Measurements from ENCODE around the gene TMED1.

Gene TMED1

DNA sequence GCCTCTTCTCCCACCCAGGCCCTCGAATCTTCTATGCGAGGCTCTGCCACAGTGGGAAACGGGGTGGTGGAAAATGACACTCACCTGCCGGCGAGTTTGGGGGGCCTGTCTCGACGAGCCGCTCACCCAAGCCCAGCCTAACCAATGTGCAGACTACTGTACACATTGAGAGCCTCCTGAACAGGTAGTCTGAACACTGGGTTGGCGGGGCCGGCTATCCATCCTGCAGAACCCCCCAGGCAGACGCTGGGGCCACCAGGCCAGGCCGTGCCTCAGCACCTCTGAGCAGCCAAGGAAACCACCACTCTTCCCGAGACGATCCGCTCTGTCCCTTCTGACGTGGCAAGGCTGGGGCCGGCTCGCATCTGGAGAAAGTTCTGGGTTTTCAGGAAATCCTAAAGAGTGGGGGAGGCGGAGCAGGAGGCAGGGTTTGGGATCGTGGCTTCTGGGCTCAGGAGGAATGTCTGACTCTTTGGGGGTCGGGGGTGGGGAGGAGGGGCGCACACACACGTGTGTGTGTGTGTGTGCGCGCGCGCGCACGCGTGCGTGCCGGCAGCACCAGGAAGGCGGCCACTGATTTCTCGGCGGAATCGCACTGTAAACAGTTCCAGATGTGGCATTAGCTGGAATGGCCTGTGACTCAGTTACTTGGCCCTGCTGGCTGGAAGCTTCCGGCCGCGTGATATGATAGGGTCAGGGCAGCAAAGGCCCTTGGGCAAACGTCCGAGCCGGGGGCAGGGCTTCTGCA is 18.5 kb downstream of the TMED1 start:
- ATAC-seq (replicated peaks) = no peak
- Mint-ChIP-seq H3K27ac (peak overlapping the region; percentile 37), H3K36me3 (peaks cover 41 to 56% of the 10 kb centered on the region in 2 donors), H3K27me3 (no peaks in the 10 kb centered on the region), H3K4me1 (peaks cover 0 to 4% of the 10 kb centered on the region in 2 donors), H3K4me3 (no peak overlapping the region), H3K9me3 (no peaks in the 10 kb centered on the region)
- no peak for DNase-seq

DNA sequence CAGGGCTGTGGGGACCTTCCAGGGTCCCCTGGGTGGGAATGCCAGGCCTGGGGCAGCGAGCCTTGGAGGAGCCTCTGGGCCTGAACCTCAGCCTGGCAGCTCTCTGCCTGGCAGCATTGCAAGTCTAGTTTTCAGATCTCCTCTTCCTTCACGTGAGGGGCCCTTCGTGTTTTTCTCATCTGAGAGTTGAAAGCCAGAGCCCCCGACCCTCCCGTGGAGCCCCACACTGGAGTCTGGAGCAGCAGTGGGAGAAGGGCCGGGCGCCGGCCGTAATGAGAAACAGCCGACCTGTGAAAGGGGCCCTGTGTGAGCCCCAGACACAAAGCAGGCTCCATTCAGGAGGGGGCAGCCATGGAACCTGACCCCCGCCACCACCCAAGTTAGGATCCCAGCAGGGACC is 19.3 kb downstream of the TMED1 start:
- peaks cover 43 to 55% of the 10 kb centered on the region in 2 donors for H3K36me3 Mint-ChIP-seq
- DNase-seq (no peak), ATAC-seq (replicated peaks) (no peak)
- peaks cover 0 to 4% of the 10 kb centered on the region in 2 donors for H3K4me1 Mint-ChIP-seq
- H3K4me3 Mint-ChIP-seq = no peak overlapping the region
- no peaks in the 10 kb centered on the region for H3K27me3 Mint-ChIP-seq
- H3K27ac Mint-ChIP-seq = peak overlapping the region; percentile 47
- H3K9me3 Mint-ChIP-seq = no peaks in the 10 kb centered on the region

DNA sequence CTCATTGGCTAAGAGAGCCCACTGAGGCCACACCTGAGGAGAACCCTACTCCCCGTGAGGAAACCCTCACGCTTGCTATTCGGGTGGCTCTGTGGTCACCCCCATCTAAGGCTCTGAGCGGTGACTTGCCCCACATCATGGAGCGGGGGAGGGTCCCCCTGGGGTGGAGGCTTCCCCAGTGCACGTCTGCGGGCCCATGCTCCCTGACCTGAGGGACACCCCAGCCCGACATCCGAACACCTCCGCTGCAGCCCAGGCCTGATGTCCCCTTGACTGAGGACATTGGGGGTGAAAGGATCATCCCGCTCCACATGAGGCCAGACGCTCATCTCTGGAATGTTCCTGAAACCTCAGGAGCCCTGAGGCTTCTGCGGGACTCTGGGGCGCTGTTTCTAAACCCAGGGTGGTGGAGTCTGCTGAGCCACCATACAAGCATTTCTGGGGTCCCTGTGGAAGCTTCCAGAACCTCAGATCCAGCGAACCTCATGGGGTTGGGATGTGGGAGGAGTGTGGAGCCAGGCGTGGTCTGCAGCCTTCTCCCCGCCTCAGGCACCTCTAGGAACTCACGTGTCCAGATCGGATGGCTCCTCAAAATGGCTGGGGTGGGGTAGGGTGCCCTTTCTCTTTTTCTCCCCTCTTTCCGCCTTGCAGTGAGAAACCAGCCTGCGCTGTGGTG is 19.9 kb downstream of the TMED1 start:
- Mint-ChIP-seq H3K36me3 (peaks cover 44 to 55% of the 10 kb centered on the region in 2 donors), H3K4me3 (no peak overlapping the region), H3K27ac (peak overlapping the region; percentile 47), H3K9me3 (no peaks in the 10 kb centered on the region), H3K27me3 (no peaks in the 10 kb centered on the region), H3K4me1 (peaks cover 0 to 4% of the 10 kb centered on the region in 2 donors)
- ATAC-seq (replicated peaks) = no peak
- no peak for DNase-seq

DNA sequence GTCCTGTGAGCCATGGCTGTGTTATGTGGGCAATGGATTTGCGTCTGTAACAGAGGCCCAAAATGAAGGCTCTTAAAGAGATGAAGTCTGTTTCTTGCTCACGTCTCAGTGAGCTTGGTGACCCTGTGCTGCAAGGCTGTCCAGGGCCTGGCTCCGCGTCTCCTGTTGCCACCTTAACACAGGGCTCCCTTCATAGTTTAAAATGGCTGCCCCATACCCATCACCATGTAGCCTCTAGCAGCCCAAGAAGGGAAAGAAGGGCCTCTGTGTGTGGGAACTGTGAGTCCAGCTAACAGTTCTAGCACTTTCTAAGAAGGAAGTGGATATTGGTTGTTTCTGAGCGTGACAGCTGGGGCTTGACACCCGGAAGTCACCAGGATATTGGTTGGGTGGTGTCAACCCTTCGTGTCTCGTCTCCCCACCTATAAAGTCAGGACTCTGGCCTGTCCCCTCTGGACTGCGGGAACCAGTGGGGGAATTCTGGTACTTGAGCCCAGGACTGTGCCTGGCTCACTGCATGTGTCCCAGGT is 20.9 kb downstream of the TMED1 start:
- Mint-ChIP-seq H3K36me3 (peaks cover 40 to 53% of the 10 kb centered on the region in 2 donors), H3K4me3 (no peak overlapping the region), H3K9me3 (no peaks in the 10 kb centered on the region), H3K4me1 (peaks cover 0 to 4% of the 10 kb centered on the region in 2 donors), H3K27me3 (no peaks in the 10 kb centered on the region), H3K27ac (no peak overlapping the region)
- no peak for ATAC-seq (replicated peaks)
- no peak for DNase-seq

DNA sequence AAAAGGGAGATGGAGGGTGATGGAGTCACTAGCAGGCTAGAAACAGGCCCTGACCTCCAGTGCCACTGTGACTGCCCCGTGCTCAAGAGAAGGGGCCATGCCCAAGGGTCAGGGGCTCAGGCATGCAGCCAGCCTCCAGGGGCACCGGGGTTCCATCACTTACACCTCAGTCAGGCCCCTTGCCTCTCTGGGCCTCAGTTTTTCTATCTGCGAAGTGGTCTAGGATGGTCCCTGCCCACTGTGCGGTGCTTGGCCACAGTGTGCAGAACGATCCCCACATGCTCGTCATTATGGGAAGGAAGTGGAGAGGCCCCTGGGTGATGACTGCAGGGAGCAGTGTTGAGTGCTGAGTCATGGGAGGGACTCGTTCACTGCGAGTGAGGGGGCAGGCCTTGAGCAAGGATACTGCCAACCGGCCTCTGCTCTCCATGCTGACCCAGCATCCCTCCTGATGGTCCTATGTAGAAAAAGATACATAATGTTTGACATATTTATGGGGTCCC is 23.1 kb downstream of the TMED1 start:
- H3K36me3 Mint-ChIP-seq = peaks cover 40 to 59% of the 10 kb centered on the region in 2 donors
- no peaks in the 10 kb centered on the region for H3K9me3 Mint-ChIP-seq
- DNase-seq = no peak
- H3K4me1 Mint-ChIP-seq = peaks cover 8 to 9% of the 10 kb centered on the region in 2 donors
- ATAC-seq (replicated peaks) = peak in 1 of 2 donors; percentile 36
- H3K27me3 Mint-ChIP-seq = no peaks in the 10 kb centered on the region
- peak overlapping the region; percentile 90 for H3K27ac Mint-ChIP-seq
- H3K4me3 Mint-ChIP-seq = no peak overlapping the region

DNA sequence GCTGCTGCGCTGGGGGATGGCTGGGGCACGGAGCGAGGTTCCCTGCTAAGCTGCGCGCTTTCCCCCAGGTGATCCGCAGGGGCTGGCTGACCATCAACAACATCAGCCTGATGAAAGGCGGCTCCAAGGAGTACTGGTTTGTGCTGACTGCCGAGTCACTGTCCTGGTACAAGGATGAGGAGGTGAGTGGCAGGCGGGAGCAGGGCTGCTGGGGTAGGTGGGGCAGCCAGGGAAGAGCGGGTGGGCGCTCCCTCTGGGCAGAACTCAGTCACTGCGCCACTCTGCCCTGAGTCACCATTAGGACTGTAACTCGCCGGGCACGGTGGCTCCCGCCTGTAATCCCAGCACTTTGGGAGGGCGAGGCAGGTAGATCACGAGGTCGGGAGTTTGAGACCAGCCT is 23.8 kb downstream of the TMED1 start:
- ATAC-seq (replicated peaks) = no peak
- Mint-ChIP-seq H3K4me1 (peaks cover 8 to 9% of the 10 kb centered on the region in 2 donors), H3K27ac (no peak overlapping the region), H3K9me3 (no peaks in the 10 kb centered on the region), H3K27me3 (no peaks in the 10 kb centered on the region), H3K36me3 (peaks cover 39 to 55% of the 10 kb centered on the region in 2 donors), H3K4me3 (no peak overlapping the region)
- DNase-seq = no peak

DNA sequence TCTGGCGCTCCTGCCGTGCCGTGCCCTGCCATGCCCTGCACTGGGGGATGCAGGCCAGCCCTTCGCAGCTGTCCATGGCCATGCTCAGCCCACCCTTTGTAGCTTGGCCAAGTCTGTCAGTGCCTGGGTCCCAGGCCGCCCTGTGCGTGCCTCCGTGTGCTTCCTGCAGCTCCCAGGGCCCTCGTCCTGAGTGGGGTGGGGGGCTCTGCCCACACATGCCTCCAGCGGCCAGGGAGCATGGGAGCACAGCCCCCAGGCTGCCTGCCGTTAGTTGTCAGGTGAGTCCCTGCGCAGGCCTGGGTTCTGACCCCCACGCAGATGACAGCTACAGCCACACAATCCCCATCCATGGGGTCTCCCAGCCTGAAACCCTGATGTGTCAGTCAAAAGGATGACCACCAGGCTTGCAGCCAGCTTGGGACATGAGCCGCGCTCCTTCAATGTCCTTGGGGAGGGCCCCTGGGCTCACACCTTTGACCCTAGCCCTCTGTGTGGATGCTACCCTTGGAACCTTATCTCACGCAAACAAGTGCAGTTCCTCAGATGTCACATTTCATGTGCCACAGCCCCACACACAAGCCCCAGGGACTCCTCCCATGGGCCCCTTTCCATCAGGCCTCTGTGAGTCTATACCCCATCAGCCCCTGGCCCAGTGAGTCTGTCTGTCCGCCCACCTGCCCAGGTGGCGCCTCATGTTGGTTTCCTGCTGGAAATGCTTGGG is 24.5 kb downstream of the TMED1 start:
- DNase-seq = no peak
- H3K9me3 Mint-ChIP-seq = no peaks in the 10 kb centered on the region
- H3K27ac Mint-ChIP-seq = no peak overlapping the region
- no peak overlapping the region for H3K4me3 Mint-ChIP-seq
- no peak for ATAC-seq (replicated peaks)
- peaks cover 39 to 52% of the 10 kb centered on the region in 2 donors for H3K36me3 Mint-ChIP-seq
- peaks cover 8 to 9% of the 10 kb centered on the region in 2 donors for H3K4me1 Mint-ChIP-seq
- H3K27me3 Mint-ChIP-seq = no peaks in the 10 kb centered on the region

DNA sequence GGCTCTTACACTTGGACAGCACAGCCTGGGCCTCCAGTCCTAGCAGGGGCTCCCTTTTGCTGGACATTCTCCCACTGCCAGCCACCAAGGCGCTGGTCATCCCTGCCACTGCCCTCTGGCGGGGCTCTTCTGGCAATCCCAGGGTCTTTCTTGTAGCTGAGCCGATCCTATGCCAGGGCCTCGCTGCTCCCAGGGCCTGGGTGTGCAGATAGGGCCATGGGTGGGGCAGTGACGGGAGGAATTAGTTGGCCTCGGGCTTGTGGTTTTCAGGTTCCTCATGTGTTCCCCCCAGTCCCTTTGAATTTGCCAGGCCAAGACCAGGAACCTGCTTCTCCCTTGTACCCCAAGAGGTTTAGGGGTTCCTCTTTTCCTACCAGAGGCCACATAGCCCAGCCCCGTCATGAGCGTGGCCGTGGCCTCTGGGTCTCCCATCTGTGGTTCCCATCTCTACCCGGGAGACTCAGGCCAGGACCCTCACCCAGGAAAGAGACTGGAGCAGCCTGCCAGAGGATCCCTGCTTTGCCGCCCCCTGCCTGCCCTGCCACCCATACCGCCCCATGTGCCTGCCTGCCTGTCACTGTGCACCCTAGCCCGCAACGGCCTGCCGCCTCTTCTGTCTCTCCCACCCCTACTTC is 26.2 kb downstream of the TMED1 start:
- peaks cover 43 to 56% of the 10 kb centered on the region in 2 donors for H3K36me3 Mint-ChIP-seq
- no peak for ATAC-seq (replicated peaks)
- H3K27ac Mint-ChIP-seq = peak overlapping the region; percentile 72
- peaks cover 8 to 9% of the 10 kb centered on the region in 2 donors for H3K4me1 Mint-ChIP-seq
- no peak overlapping the region for H3K4me3 Mint-ChIP-seq
- no peaks in the 10 kb centered on the region for H3K27me3 Mint-ChIP-seq
- no peak for DNase-seq
- no peaks in the 10 kb centered on the region for H3K9me3 Mint-ChIP-seq

DNA sequence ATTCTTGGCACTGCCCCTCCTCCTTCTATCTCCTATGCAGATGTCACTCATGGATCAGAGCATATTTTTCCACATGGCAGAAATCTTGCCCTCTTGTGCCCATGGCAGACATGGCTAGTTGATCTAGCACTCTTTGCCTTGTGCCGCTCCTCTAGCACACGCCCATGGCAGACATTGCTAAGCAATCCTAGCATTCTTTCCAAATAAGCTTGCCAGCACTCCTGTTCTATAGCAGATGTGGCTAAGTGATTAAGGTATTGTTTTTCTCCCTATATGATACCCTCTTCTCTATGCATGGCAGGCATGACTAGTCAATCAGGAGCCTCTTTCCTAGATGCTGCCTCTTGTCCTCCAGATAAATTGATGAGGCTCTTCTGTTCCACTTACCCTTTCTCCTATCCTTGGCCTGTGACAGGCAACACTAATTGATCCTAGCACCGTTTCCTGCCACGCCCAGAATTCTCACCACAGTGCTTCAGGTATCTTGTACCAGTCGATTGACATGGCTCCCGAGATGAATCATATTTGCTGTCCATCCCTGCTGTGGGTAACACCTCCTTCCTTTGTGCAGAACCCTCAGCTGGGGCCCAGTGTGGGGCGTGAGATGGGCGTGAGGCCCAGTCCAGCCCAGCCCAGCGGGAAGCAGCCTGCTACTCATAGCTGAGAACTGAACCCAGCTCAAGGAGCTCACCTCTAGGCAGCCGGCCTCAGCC is 26.9 kb downstream of the TMED1 start:
- no peaks in the 10 kb centered on the region for H3K9me3 Mint-ChIP-seq
- no peak overlapping the region for H3K4me3 Mint-ChIP-seq
- DNase-seq (no peak), ATAC-seq (replicated peaks) (no peak)
- peak overlapping the region; percentile 72 for H3K27ac Mint-ChIP-seq
- no peaks in the 10 kb centered on the region for H3K27me3 Mint-ChIP-seq
- peaks cover 8 to 9% of the 10 kb centered on the region in 2 donors for H3K4me1 Mint-ChIP-seq
- peaks cover 42 to 57% of the 10 kb centered on the region in 2 donors for H3K36me3 Mint-ChIP-seq

DNA sequence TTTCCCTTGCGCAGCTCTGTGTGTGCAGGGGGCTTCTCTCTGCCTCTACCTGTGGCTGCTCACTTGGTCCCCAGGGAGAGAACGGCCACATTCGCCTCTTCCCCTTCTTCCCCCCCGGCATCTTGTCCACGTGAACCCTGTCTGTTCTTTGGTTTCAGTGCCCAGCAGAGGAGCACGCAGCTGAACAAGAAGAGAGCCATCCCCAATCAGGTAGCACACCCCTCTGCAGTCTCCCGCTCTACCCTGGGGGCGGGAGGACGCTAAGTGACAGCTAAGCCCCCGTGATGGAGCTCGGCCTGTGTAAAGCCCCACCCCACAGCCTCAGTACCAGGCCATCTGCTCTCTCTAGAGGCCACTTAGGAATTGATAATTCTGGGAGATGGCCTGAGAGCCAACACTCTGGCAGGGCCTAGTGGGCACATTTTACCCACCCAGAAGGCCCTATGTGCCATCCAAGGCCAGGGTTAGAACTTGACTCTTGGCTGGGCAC is 30.2 kb downstream of the TMED1 start:
- Mint-ChIP-seq H3K4me3 (no peak overlapping the region), H3K27me3 (no peaks in the 10 kb centered on the region), H3K27ac (no peak overlapping the region), H3K9me3 (no peaks in the 10 kb centered on the region), H3K4me1 (peaks cover 7 to 8% of the 10 kb centered on the region in 2 donors), H3K36me3 (peaks cover 38 to 63% of the 10 kb centered on the region in 2 donors)
- DNase-seq (no peak), ATAC-seq (replicated peaks) (no peak)

DNA sequence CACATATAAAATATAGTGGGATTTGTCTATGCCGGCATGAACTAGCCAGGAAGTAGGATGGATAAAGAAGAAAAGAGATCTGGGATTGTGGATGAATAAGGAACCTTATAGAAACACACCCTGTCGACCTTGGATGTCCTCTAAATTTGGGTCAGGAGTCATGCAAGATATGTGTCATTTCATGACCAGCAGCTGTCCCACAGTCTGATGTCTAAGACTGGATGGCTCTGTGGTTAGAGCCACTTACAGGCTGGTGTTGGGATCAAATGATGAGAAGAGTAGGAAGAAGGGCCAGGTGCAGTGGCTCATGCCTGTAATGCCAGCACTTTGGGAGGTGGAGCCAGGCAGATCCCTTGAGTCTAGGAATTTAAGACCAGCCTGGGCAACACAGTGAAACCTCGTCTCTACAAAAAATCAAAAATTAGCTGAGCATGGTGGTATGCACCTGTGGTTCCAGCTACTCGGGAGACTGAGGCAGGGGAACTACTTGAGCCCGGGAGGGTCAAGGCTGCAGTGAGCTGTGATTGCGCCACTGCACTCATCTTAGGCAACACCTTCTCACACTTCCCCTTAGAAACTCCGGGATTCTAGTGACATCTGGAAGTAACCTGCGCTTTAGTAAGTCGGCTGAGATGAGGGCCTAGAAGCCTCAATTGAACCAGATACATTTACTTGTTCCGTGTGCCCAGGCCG is 30.8 kb downstream of the TMED1 start:
- Mint-ChIP-seq H3K9me3 (no peaks in the 10 kb centered on the region), H3K4me3 (no peak overlapping the region), H3K27me3 (no peaks in the 10 kb centered on the region), H3K4me1 (peaks cover 7 to 8% of the 10 kb centered on the region in 2 donors), H3K27ac (peak overlapping the region; percentile 78), H3K36me3 (peaks cover 39 to 63% of the 10 kb centered on the region in 2 donors)
- DNase-seq (no peak), ATAC-seq (replicated peaks) (no peak)

DNA sequence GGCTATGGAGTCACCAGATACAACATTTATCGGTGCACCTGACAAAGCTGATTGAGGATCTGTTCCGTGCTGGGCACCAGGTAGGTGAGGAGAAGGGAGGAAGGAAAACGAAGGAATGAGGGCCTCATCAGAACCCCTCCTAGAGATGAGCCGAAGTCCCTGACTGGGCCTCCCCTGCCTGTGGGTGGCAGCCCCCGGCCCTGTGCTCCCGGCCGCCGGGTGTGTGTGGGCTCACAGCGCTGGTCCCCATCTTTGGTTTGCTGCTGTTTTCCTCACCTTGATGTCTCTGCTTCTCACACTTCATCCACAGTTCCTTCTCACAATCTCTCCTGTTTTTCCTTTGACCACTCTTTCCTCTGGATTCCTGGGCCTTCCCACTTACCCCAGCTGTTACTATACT is 32.8 kb downstream of the TMED1 start:
- Mint-ChIP-seq H3K4me3 (no peak overlapping the region), H3K27me3 (no peaks in the 10 kb centered on the region), H3K36me3 (peaks cover 30 to 60% of the 10 kb centered on the region in 2 donors), H3K4me1 (peaks cover 3% of the 10 kb centered on the region in 2 donors), H3K9me3 (no peaks in the 10 kb centered on the region), H3K27ac (no peak overlapping the region)
- ATAC-seq (replicated peaks) (no peak), DNase-seq (no peak)

DNA sequence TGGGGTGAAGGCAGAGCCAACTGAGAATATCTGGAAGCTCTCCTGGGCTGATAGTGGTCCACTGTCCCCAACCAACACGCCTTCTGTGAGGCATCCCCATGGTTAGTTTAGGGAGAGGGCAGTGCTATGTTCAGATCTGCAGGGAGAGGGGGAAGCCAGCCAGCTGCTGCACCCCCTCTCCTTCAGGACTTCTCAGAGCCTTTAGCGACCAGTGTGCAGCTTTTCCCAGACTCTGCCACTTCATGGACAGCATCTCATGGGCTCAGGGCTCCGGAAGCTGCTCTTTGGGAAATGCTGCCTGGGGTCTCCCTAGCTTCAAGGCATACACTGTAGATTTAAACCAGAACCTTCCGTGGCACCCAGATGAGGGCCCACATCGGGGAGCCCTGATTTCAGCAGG is 33.5 kb downstream of the TMED1 start:
- peaks cover 10 to 11% of the 10 kb centered on the region in 2 donors for H3K4me1 Mint-ChIP-seq
- ATAC-seq (replicated peaks) (no peak), DNase-seq (no peak)
- H3K4me3 Mint-ChIP-seq = no peak overlapping the region
- H3K27ac Mint-ChIP-seq = no peak overlapping the region
- H3K9me3 Mint-ChIP-seq = no peaks in the 10 kb centered on the region
- H3K36me3 Mint-ChIP-seq = peaks cover 33 to 67% of the 10 kb centered on the region in 2 donors
- no peaks in the 10 kb centered on the region for H3K27me3 Mint-ChIP-seq

All from stimulated activated naive B cell treated with anti-CD40 and anti-IgM and Interleukin-4, amounts not matched to agents 10 μg/mL and 1 μg/mL and 100 μg/mL, for 72 hours (primary cell).